ENCODE measurements around the gene KCNMA1. TPM values are rescaled to one million over a fixed set of nuclear protein-coding genes. Genes with fewer than 3 reads are reported as not detected.

KCNMA1 gene
- total RNA-seq, 1 donor from 2014 or later, result 94.3 TPM

DNA sequence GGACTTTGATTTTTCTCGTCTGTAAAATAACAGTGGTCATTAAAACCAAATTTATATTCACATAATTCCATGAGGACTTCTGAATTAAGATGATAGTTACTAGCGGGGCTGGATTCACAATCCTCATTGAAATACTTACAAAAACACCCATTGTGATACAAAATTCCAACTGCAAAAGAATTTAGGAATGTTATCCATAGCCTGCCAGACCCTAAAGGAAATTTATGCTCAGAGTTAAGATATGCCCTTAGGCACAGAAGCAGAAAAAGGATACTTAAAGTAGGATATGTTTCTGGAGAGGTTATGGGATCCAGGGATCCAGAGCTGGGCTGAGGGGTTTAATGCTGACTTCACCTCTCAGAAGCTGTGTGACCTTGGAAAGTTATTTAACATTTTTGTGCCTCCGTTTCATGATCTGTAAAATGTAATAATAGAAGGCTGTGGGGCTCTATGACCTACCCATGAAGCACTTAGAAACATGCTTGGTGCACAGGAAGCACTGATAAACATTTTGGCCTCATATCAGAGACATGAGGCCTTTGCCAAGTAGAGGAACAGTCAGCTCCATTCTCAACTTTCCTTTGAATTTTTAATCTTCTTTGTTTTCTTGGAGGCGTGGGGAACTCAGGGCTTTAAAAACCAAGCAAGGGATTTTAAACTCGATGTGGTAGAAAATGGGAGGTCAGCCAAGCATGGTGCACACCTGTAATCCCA is 744.7 kb downstream of the KCNMA1 start:
- H3K4me1 ChIP-seq, result no peaks in the 10 kb centered on the region
- no peaks in the 10 kb centered on the region for H3K36me3 ChIP-seq
- H3K4me3 ChIP-seq, result no peak overlapping the region
- DNase-seq (ENCODE audit: extremely low spot score in 2 of 2), result no peak
- intact Hi-C loops (cut with DNase I), result no loop called here
- H3K27me3 ChIP-seq, result no peaks in the 10 kb centered on the region
- H3K9me3 ChIP-seq, result no peaks in the 10 kb centered on the region
- TF ChIP-seq POLR2A (IDR thresholded peaks at IDR 0.05), result no peak
- TF ChIP-seq POLR2AphosphoS5 (IDR thresholded peaks at IDR 0.05; ENCODE audit: insufficient read depth in 1 of 2, low read depth in 1 of 2), result no peak
- TF ChIP-seq CTCF (IDR thresholded peaks at IDR 0.05), result no peak
- H3K27ac ChIP-seq, result no peak overlapping the region

GRCh38 chr10:76887223-76888010 is 750.2 kb downstream of the KCNMA1 start:
- no peak for DNase-seq (ENCODE audit: extremely low spot score in 2 of 2)
- TF ChIP-seq POLR2A (IDR thresholded peaks at IDR 0.05) (no peak), POLR2AphosphoS5 (IDR thresholded peaks at IDR 0.05; ENCODE audit: insufficient read depth in 1 of 2, low read depth in 1 of 2) (no peak), CTCF (IDR thresholded peaks at IDR 0.05) (no peak)
- Histone ChIP-seq H3K27ac (no peak overlapping the region), H3K4me3 (no peak overlapping the region), H3K4me1 (peaks cover 15% of the 10 kb centered on the region), H3K9me3 (no peaks in the 10 kb centered on the region), H3K27me3 (no peaks in the 10 kb centered on the region), H3K36me3 (no peaks in the 10 kb centered on the region)
- intact Hi-C loops (cut with DNase I), result no loop called here

DNA sequence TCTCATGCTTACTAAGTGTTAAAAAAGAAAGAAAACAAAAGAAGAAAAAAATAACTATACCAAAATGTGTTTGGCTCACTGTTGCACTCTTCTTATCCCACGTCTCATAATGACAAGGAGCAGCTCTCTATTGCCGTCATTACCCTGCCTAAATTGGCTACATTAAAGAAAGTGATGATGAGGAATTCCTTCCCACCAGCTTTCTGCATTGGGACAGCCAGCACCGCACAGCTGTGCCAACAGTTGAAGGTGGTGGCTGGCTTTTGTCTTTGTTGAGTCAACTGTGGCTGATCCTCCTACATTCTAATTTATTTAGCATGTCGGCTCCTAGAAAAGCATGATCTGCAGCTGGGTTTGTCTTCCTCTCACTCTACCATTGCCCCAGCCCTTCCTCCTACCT is 751.8 kb downstream of the KCNMA1 start:
- intact Hi-C loops (cut with DNase I), result no loop called here
- no peak overlapping the region for H3K27ac ChIP-seq
- H3K27me3 ChIP-seq, result no peaks in the 10 kb centered on the region
- H3K4me3 ChIP-seq, result no peak overlapping the region
- peaks cover 15% of the 10 kb centered on the region for H3K4me1 ChIP-seq
- H3K36me3 ChIP-seq, result no peaks in the 10 kb centered on the region
- no peaks in the 10 kb centered on the region for H3K9me3 ChIP-seq
- TF ChIP-seq CTCF (IDR thresholded peaks at IDR 0.05), result no peak
- DNase-seq (ENCODE audit: extremely low spot score in 2 of 2), result no peak

- intact Hi-C loops (cut with DNase I), result no loop called here
- TF ChIP-seq CTCF (IDR thresholded peaks at IDR 0.05) (no peak), POLR2A (IDR thresholded peaks at IDR 0.05) (no peak), POLR2AphosphoS5 (IDR thresholded peaks at IDR 0.05; ENCODE audit: insufficient read depth in 1 of 2, low read depth in 1 of 2) (no peak)
- H3K4me1 ChIP-seq, result peaks cover 15% of the 10 kb centered on the region
- H3K9me3 ChIP-seq, result no peaks in the 10 kb centered on the region
- H3K27me3 ChIP-seq, result no peaks in the 10 kb centered on the region
- no peak overlapping the region for H3K27ac ChIP-seq
- H3K36me3 ChIP-seq, result no peaks in the 10 kb centered on the region
- DNase-seq (ENCODE audit: extremely low spot score in 2 of 2), result no peak
- H3K4me3 ChIP-seq, result no peak overlapping the region
Measured at GRCh38 chr10:76884673-76885275, 752.8 kb downstream of the KCNMA1 start.

DNA sequence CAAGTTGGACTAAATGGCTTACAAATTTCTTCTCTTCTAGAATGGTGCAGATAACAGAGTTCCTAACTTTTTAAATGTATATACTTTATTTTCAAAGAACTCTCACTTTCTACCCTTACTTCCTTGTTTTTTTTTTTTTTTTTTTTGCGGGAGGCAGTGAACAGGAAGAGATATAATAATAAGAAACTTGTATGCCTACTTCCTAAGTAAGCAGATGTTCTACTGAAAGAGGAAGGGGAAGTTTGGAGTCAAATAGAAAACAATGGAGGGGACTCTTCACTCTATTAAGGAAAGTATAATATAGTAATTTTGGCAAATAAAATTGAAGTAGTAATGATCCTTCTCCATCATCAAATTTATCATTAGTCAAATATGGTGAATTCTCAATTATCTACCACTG is 754.0 kb downstream of the KCNMA1 start:
- peaks cover 15% of the 10 kb centered on the region for H3K4me1 ChIP-seq
- intact Hi-C loops (cut with DNase I), result no loop called here
- no peak for DNase-seq (ENCODE audit: extremely low spot score in 2 of 2)

More for the DNA sequence above, 754.0 kb downstream of the KCNMA1 start:
- Histone ChIP-seq H3K27me3 (no peaks in the 10 kb centered on the region), H3K27ac (no peak overlapping the region), H3K36me3 (no peaks in the 10 kb centered on the region), H3K4me3 (no peak overlapping the region), H3K9me3 (no peaks in the 10 kb centered on the region)
- no peak for TF ChIP-seq CTCF (IDR thresholded peaks at IDR 0.05)
- TF ChIP-seq POLR2AphosphoS5 (IDR thresholded peaks at IDR 0.05; ENCODE audit: insufficient read depth in 1 of 2, low read depth in 1 of 2), result no peak
- no peak for TF ChIP-seq POLR2A (IDR thresholded peaks at IDR 0.05)

Measured in vagina (tissue), 2 donors.